ENCODE results near the gene ENPEP.

DNA sequence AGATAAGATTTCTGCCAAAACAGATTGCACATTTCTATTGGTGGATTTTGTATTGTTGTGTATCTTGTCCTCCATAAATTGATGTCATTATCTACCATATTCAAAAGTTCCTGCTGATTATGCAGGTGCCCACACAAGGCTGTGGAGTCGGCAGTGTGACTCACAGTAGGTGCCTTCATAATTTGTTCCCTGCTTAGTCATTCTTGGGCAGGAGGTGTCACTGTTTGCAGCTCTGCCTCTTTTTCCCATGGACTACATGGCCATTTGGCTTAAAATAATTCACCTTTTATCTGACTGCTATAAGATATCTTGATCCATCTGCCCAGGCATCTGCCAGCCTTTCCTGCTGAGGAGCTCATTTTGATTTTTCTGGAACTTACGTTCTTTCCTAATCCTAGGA lies 33.6 kb upstream of the ENPEP start:
- TF ChIP-seq, protein P1, sequence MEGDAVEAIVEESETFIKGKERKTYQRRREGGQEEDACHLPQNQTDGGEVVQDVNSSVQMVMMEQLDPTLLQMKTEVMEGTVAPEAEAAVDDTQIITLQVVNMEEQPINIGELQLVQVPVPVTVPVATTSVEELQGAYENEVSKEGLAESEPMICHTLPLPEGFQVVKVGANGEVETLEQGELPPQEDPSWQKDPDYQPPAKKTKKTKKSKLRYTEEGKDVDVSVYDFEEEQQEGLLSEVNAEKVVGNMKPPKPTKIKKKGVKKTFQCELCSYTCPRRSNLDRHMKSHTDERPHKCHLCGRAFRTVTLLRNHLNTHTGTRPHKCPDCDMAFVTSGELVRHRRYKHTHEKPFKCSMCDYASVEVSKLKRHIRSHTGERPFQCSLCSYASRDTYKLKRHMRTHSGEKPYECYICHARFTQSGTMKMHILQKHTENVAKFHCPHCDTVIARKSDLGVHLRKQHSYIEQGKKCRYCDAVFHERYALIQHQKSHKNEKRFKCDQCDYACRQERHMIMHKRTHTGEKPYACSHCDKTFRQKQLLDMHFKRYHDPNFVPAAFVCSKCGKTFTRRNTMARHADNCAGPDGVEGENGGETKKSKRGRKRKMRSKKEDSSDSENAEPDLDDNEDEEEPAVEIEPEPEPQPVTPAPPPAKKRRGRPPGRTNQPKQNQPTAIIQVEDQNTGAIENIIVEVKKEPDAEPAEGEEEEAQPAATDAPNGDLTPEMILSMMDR (IDR thresholded peaks at IDR 0.05): no peak
- TF ChIP-seq POLR2A (IDR thresholded peaks at IDR 0.05): no peak

Measured in thyroid gland (tissue), 4 donors.